Parathyroid adenoma (tissue), 2 donors: ENCODE data around the gene PODXL.

ENCODE experiments used
- H2AFZ ChIP-seq: fragments of 300-600 bp; sonication (generic); one replicate; pipeline ENCODE4 v1.7.0; 2017; ENCODE audit warnings: antibody characterized with exemption, mild to moderate bottlenecking
- H3K27ac ChIP-seq: fragments of 300-600 bp; sonication (generic); one replicate; pipeline ENCODE4 v1.7.0; 2017
- H3K27me3 ChIP-seq: fragments of 300-600 bp; sonication (generic); one replicate; pipeline ENCODE4 v1.7.0; 2017; ENCODE audit warnings: low read length; ENCODE audit not compliant: control insufficient read depth, insufficient read depth
- H3K36me3 ChIP-seq: fragments of 300-600 bp; sonication (generic); one replicate; pipeline ENCODE4 v1.7.0; 2017; ENCODE audit warnings: low read length; ENCODE audit not compliant: control insufficient read depth, insufficient read depth
- H3K4me1 ChIP-seq: fragments of 300-600 bp; sonication (generic); one replicate; pipeline ENCODE4 v1.7.0; 2017; ENCODE audit warnings: control low read depth
- H3K4me2 ChIP-seq: fragments of 300-600 bp; sonication (generic); one replicate; pipeline ENCODE4 v1.7.0; 2017; ENCODE audit warnings: low read length
- H3K4me3 ChIP-seq: fragments of 300-600 bp; sonication (generic); one replicate; pipeline ENCODE4 v1.7.0; 2017; ENCODE audit warnings: low read depth, low read length
- H3K79me2 ChIP-seq: fragments of 300-600 bp; sonication (generic); one replicate; pipeline ENCODE4 v1.7.0; 2017; ENCODE audit warnings: control low read depth
- H3K9ac ChIP-seq: fragments of 300-600 bp; sonication (generic); one replicate; pipeline ENCODE4 v1.7.0; 2017; ENCODE audit warnings: mild to moderate bottlenecking
- H3K9me3 ChIP-seq: fragments of 300-600 bp; sonication (generic); one replicate; pipeline ENCODE4 v1.7.0; 2017; ENCODE audit warnings: low read length; ENCODE audit not compliant: control insufficient read depth
- CTCF ChIP-seq: fragments of 300-600 bp; sonication (generic); IDR thresholded peaks from one replicate; pipeline ENCODE4 v1.7.0; 2017; ENCODE audit warnings: antibody characterized with exemption, mild to moderate bottlenecking
- donor health status: primary hyperparathyroidism.

The PODXL gene

GRCh38 chr7:131501422-131501821, 55.0 kb downstream of the PODXL start:
- Histone ChIP-seq H3K4me2 (no peak overlapping the region), H3K36me3 (no peaks in the 10 kb centered on the region), H3K9ac (no peak overlapping the region), H3K79me2 (no peaks in the 10 kb centered on the region), H3K27me3 (no peaks in the 10 kb centered on the region), H3K4me1 (peaks cover 5% of the 10 kb centered on the region), H3K9me3 (no peaks in the 10 kb centered on the region), H3K4me3 (no peak overlapping the region), H3K27ac (no peak overlapping the region), H2AFZ (no peak overlapping the region)
- no peak for TF ChIP-seq CTCF

- H2AFZ ChIP-seq = no peak overlapping the region
- H3K27me3 ChIP-seq = no peaks in the 10 kb centered on the region
- no peak for TF ChIP-seq CTCF
- no peak overlapping the region for H3K9ac ChIP-seq
- no peak overlapping the region for H3K4me2 ChIP-seq
- no peak overlapping the region for H3K27ac ChIP-seq
- no peaks in the 10 kb centered on the region for H3K79me2 ChIP-seq
- no peaks in the 10 kb centered on the region for H3K36me3 ChIP-seq
- no peak overlapping the region for H3K4me3 ChIP-seq
- peaks cover 5% of the 10 kb centered on the region for H3K4me1 ChIP-seq
- no peaks in the 10 kb centered on the region for H3K9me3 ChIP-seq
These were observed 56.1 kb downstream of the PODXL start for GRCh38 chr7:131500357-131500756.

- Histone ChIP-seq H3K9ac (no peak overlapping the region), H3K79me2 (no peaks in the 10 kb centered on the region), H2AFZ (no peak overlapping the region), H3K4me1 (peaks cover 5% of the 10 kb centered on the region), H3K4me2 (no peak overlapping the region), H3K9me3 (no peaks in the 10 kb centered on the region), H3K4me3 (no peak overlapping the region), H3K27ac (no peak overlapping the region), H3K27me3 (no peaks in the 10 kb centered on the region), H3K36me3 (no peaks in the 10 kb centered on the region)
- TF ChIP-seq CTCF = no peak
These were observed 56.6 kb downstream of the PODXL start for GRCh38 chr7:131499801-131500200.

- Histone ChIP-seq H3K4me1 (peaks cover 4% of the 10 kb centered on the region), H3K79me2 (no peaks in the 10 kb centered on the region), H2AFZ (no peak overlapping the region), H3K36me3 (no peaks in the 10 kb centered on the region), H3K27ac (no peak overlapping the region), H3K9ac (no peak overlapping the region), H3K4me3 (no peak overlapping the region), H3K9me3 (no peaks in the 10 kb centered on the region), H3K27me3 (no peaks in the 10 kb centered on the region), H3K4me2 (no peak overlapping the region)
- TF ChIP-seq CTCF = no peak
These were observed 58.1 kb downstream of the PODXL start for GRCh38 chr7:131498237-131498885.

GRCh38 chr7:131497454-131497853, 59.0 kb downstream of the PODXL start:
- Histone ChIP-seq H3K4me2 (no peak overlapping the region), H3K9me3 (no peaks in the 10 kb centered on the region), H3K4me3 (no peak overlapping the region), H3K27ac (no peak overlapping the region), H2AFZ (no peak overlapping the region), H3K9ac (no peak overlapping the region), H3K79me2 (no peaks in the 10 kb centered on the region), H3K4me1 (no peaks in the 10 kb centered on the region), H3K27me3 (no peaks in the 10 kb centered on the region), H3K36me3 (no peaks in the 10 kb centered on the region)
- no peak for TF ChIP-seq CTCF
